Parathyroid adenoma (tissue), 2 donors: Measurements from ENCODE around the gene PSMB5.

Source experiments
- H2AFZ ChIP-seq: fragments of 300-600 bp; sonication (generic); one replicate; pipeline ENCODE4 v1.7.0; 2017; ENCODE audit warnings: antibody characterized with exemption, mild to moderate bottlenecking
- H3K27ac ChIP-seq: fragments of 300-600 bp; sonication (generic); one replicate; pipeline ENCODE4 v1.7.0; 2017
- H3K27me3 ChIP-seq: fragments of 300-600 bp; sonication (generic); one replicate; pipeline ENCODE4 v1.7.0; 2017; ENCODE audit warnings: low read length; ENCODE audit not compliant: control insufficient read depth, insufficient read depth
- H3K36me3 ChIP-seq: fragments of 300-600 bp; sonication (generic); one replicate; pipeline ENCODE4 v1.7.0; 2017; ENCODE audit warnings: low read length; ENCODE audit not compliant: control insufficient read depth, insufficient read depth
- H3K4me1 ChIP-seq: fragments of 300-600 bp; sonication (generic); one replicate; pipeline ENCODE4 v1.7.0; 2017; ENCODE audit warnings: control low read depth
- H3K4me2 ChIP-seq: fragments of 300-600 bp; sonication (generic); one replicate; pipeline ENCODE4 v1.7.0; 2017; ENCODE audit warnings: low read length
- H3K4me3 ChIP-seq: fragments of 300-600 bp; sonication (generic); one replicate; pipeline ENCODE4 v1.7.0; 2017; ENCODE audit warnings: low read depth, low read length
- H3K79me2 ChIP-seq: fragments of 300-600 bp; sonication (generic); one replicate; pipeline ENCODE4 v1.7.0; 2017; ENCODE audit warnings: control low read depth
- H3K9ac ChIP-seq: fragments of 300-600 bp; sonication (generic); one replicate; pipeline ENCODE4 v1.7.0; 2017; ENCODE audit warnings: mild to moderate bottlenecking
- H3K9me3 ChIP-seq: fragments of 300-600 bp; sonication (generic); one replicate; pipeline ENCODE4 v1.7.0; 2017; ENCODE audit warnings: low read length; ENCODE audit not compliant: control insufficient read depth
- TF ChIP-seq, protein P1 (sequence below): fragments of 300-600 bp; sonication (generic); IDR thresholded peaks from one replicate; pipeline ENCODE4 v1.7.0; 2017; ENCODE audit warnings: antibody characterized with exemption, mild to moderate bottlenecking
- donor health status: primary hyperparathyroidism.

PSMB5 gene

DNA sequence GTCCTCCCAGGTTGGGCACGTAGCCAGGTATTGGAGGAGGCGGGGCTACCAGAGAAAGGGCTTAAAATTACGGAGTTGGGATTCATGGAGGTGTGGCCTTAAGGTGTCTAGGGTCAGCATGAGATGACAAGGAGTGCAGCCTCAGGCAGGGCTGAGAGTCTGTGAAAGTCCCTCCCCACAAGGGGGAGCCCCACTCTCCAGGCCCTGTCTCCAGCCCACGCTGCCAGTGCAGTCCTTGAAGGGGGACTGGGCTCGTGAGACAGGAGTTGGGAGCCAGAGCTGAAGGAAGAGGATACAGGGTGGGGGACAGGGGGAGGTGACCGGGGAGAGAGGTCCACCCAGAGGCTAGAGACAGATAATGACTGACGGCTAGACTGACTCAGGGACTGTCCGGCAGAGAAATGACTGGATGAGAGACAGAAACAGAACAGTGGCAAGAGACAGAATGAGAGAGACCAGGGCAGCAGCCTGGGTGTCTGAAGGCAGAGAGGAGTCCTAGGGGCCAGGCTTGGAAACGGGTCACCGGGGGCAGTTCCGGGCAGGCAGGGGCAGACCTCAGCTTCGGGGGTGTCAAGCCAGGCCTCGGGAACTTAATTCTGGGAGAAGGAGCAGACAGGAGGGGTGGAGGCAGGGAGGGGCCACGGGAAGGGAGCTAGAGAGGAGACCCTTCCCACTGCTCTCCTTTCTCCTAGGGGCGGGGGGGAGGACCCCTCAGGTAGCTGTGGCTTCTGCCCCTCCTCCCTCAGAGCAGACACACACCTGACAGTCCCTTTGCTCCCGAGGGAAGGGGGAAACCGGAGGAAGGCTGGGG is 21.6 kb upstream of the PSMB5 start:
- no peak overlapping the region for H3K9ac ChIP-seq
- no peaks in the 10 kb centered on the region for H3K79me2 ChIP-seq
- H3K4me3 ChIP-seq: peak overlapping the region; percentile 51
- H3K4me2 ChIP-seq: peak overlapping the region; percentile 83
- H3K36me3 ChIP-seq: no peaks in the 10 kb centered on the region
- peak overlapping the region; percentile 89 for H2AFZ ChIP-seq
- H3K27ac ChIP-seq: peak overlapping the region; percentile 17
- TF ChIP-seq, protein P1, sequence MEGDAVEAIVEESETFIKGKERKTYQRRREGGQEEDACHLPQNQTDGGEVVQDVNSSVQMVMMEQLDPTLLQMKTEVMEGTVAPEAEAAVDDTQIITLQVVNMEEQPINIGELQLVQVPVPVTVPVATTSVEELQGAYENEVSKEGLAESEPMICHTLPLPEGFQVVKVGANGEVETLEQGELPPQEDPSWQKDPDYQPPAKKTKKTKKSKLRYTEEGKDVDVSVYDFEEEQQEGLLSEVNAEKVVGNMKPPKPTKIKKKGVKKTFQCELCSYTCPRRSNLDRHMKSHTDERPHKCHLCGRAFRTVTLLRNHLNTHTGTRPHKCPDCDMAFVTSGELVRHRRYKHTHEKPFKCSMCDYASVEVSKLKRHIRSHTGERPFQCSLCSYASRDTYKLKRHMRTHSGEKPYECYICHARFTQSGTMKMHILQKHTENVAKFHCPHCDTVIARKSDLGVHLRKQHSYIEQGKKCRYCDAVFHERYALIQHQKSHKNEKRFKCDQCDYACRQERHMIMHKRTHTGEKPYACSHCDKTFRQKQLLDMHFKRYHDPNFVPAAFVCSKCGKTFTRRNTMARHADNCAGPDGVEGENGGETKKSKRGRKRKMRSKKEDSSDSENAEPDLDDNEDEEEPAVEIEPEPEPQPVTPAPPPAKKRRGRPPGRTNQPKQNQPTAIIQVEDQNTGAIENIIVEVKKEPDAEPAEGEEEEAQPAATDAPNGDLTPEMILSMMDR: peak; percentile 83
- peaks cover 14% of the 10 kb centered on the region for H3K4me1 ChIP-seq
- H3K9me3 ChIP-seq: no peaks in the 10 kb centered on the region
- H3K27me3 ChIP-seq: no peaks in the 10 kb centered on the region

- Histone ChIP-seq H3K4me2 (no peak overlapping the region), H3K36me3 (no peaks in the 10 kb centered on the region), H2AFZ (no peak overlapping the region), H3K27me3 (no peaks in the 10 kb centered on the region), H3K79me2 (no peaks in the 10 kb centered on the region), H3K4me3 (no peak overlapping the region), H3K27ac (no peak overlapping the region), H3K4me1 (peaks cover 14% of the 10 kb centered on the region), H3K9me3 (no peaks in the 10 kb centered on the region), H3K9ac (no peak overlapping the region)
- TF ChIP-seq, protein P1: no peak
Measured at GRCh38 chr14:23055621-23056144, 21.0 kb upstream of the PSMB5 start.

DNA sequence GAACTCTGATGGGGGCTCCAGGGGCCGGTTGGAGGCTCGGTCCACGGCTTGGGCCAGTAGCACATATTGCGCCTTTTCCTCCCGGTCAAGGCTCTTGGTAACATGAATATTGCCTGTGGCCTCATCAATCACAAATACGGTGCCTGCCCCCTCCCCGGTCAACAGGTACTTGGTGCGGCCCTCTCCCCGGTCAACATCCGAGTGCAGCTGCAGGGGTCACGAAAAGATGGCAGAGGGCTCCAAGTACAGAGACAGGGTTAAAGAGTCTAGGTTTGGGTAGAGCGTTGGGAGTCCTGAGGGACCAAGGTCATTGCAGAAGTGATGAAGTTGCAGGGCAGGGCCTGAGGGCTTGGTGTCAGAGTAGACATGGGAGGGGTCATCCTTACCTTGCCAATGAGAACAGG is 20.4 kb upstream of the PSMB5 start:
- H2AFZ ChIP-seq: no peak overlapping the region
- H3K9me3 ChIP-seq: no peaks in the 10 kb centered on the region
- H3K4me3 ChIP-seq: no peak overlapping the region
- H3K4me2 ChIP-seq: no peak overlapping the region
- H3K79me2 ChIP-seq: no peaks in the 10 kb centered on the region
- no peaks in the 10 kb centered on the region for H3K27me3 ChIP-seq
- TF ChIP-seq, protein P1: no peak
- no peak overlapping the region for H3K27ac ChIP-seq
- no peak overlapping the region for H3K9ac ChIP-seq
- no peaks in the 10 kb centered on the region for H3K36me3 ChIP-seq
- H3K4me1 ChIP-seq: peaks cover 14% of the 10 kb centered on the region

GRCh38 chr14:23054000-23054811 is 19.5 kb upstream of the PSMB5 start:
- H3K79me2 ChIP-seq: no peaks in the 10 kb centered on the region
- no peak overlapping the region for H3K9ac ChIP-seq
- no peak overlapping the region for H3K4me3 ChIP-seq
- no peaks in the 10 kb centered on the region for H3K36me3 ChIP-seq
- no peak overlapping the region for H3K27ac ChIP-seq
- H2AFZ ChIP-seq: no peak overlapping the region
- H3K27me3 ChIP-seq: no peaks in the 10 kb centered on the region
- TF ChIP-seq, protein P1: no peak
- peaks cover 14% of the 10 kb centered on the region for H3K4me1 ChIP-seq
- no peak overlapping the region for H3K4me2 ChIP-seq
- no peaks in the 10 kb centered on the region for H3K9me3 ChIP-seq
